Colon (tissue), 2 donors: ENCODE data around the gene RGS7.
"Not testable (repeated sequence)": the region's sequence is repeated elsewhere in the genome, so short reads cannot be mapped to it uniquely, and the experiment has no call there.

Source experiments
- FAIRE-seq: peaks from 2 replicates; lab custom pipeline; 2012; peaks lifted over from hg19 to GRCh38; lab: Jason Lieb, UNC
- donor health status: control.
- donor health status: control.

Gene RGS7

GRCh38 chr1:241208910-241209379 lies 148.1 kb downstream of the RGS7 start:
- no peak for FAIRE-seq

- FAIRE-seq: no peak
These were observed 153.2 kb downstream of the RGS7 start for GRCh38 chr1:241203817-241204216.

GRCh38 chr1:241202401-241202800 lies 154.6 kb downstream of the RGS7 start:
- no peak for FAIRE-seq

- FAIRE-seq: no peak
These were observed 170.3 kb downstream of the RGS7 start for GRCh38 chr1:241186716-241187115.

GRCh38 chr1:241181971-241182370 lies 175.0 kb downstream of the RGS7 start:
- no peak for FAIRE-seq

- FAIRE-seq: no peak
These were observed 175.5 kb downstream of the RGS7 start for GRCh38 chr1:241181471-241181870.

GRCh38 chr1:241180569-241180968 lies 176.4 kb downstream of the RGS7 start:
- no peak for FAIRE-seq

GRCh38 chr1:241177660-241178059 lies 179.3 kb downstream of the RGS7 start:
- FAIRE-seq: no peak

GRCh38 chr1:241172486-241172885 lies 184.5 kb downstream of the RGS7 start:
- FAIRE-seq: no peak

GRCh38 chr1:241171991-241172390 lies 185.0 kb downstream of the RGS7 start:
- no peak for FAIRE-seq

- no peak for FAIRE-seq
These were observed 189.8 kb downstream of the RGS7 start for GRCh38 chr1:241167121-241167630.

- no peak for FAIRE-seq
These were observed 190.4 kb downstream of the RGS7 start for GRCh38 chr1:241166625-241167024.

GRCh38 chr1:241165256-241165655 lies 191.7 kb downstream of the RGS7 start:
- FAIRE-seq: not testable (repeated sequence)

- no peak for FAIRE-seq
These were observed 193.6 kb downstream of the RGS7 start for GRCh38 chr1:241163363-241163762.

- peak; percentile 90 for FAIRE-seq
These were observed 195.8 kb downstream of the RGS7 start for GRCh38 chr1:241161188-241161689.

GRCh38 chr1:241157435-241157834 lies 199.6 kb downstream of the RGS7 start:
- FAIRE-seq: no peak

- FAIRE-seq: no peak
These were observed 200.6 kb downstream of the RGS7 start for GRCh38 chr1:241156231-241156965.

- FAIRE-seq: no peak
These were observed 211.1 kb downstream of the RGS7 start for GRCh38 chr1:241145881-241146280.

GRCh38 chr1:241143765-241144442 lies 213.1 kb downstream of the RGS7 start:
- no peak for FAIRE-seq

GRCh38 chr1:241142493-241142892 lies 214.5 kb downstream of the RGS7 start:
- FAIRE-seq: no peak

GRCh38 chr1:241141646-241142045 lies 215.4 kb downstream of the RGS7 start:
- FAIRE-seq: not testable (repeated sequence)

GRCh38 chr1:241140670-241141069 lies 216.3 kb downstream of the RGS7 start:
- no peak for FAIRE-seq

GRCh38 chr1:241139047-241139446 lies 218.0 kb downstream of the RGS7 start:
- no peak for FAIRE-seq
